ENCODE data around the gene LRCH1.

LRCH1 gene

DNA sequence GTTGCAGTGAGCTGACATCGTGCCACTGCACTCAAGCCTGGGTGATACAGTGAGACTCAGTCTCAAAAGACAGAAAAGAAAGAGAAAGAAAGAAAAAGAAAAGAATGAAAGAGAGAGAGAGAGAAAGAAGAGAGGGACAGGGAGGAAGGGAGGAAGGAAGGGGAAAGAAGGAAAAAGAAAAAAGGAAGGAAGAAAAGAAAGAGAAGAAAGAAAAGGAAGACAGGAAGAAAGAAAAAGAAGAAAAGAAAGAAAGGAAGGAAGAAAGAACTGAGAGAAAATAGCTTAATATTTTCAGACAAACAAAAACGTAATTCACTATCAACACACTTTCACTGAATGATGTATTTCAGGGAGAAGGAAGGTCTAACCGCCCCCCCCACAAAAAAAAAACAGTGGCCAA, 204.7 kb downstream of the LRCH1 start:
- DNase-seq (ENCODE audit: low read depth in 1 of 2, low spot score in 1 of 2): no peak
- Histone ChIP-seq H3K27me3 (ENCODE audit: insufficient read depth, poor library complexity, severe bottlenecking) (no peaks in the 10 kb centered on the region), H3K4me3 (replicated peaks; ENCODE audit: insufficient read depth, low read length) (no peak overlapping the region), H3K27ac (replicated peaks) (no peak overlapping the region)
- no peak for TF ChIP-seq SPI1 (IDR thresholded peaks at IDR 0.05; ENCODE audit: borderline replicate concordance, low read depth)
- TF ChIP-seq POLR2AphosphoS5 (IDR thresholded peaks at IDR 0.05; ENCODE audit: low read depth): no peak
- TF ChIP-seq, protein P1, sequence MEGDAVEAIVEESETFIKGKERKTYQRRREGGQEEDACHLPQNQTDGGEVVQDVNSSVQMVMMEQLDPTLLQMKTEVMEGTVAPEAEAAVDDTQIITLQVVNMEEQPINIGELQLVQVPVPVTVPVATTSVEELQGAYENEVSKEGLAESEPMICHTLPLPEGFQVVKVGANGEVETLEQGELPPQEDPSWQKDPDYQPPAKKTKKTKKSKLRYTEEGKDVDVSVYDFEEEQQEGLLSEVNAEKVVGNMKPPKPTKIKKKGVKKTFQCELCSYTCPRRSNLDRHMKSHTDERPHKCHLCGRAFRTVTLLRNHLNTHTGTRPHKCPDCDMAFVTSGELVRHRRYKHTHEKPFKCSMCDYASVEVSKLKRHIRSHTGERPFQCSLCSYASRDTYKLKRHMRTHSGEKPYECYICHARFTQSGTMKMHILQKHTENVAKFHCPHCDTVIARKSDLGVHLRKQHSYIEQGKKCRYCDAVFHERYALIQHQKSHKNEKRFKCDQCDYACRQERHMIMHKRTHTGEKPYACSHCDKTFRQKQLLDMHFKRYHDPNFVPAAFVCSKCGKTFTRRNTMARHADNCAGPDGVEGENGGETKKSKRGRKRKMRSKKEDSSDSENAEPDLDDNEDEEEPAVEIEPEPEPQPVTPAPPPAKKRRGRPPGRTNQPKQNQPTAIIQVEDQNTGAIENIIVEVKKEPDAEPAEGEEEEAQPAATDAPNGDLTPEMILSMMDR (IDR thresholded peaks at IDR 0.05; ENCODE audit: insufficient read depth, low read length): no peak
- no peak for TF ChIP-seq GABPA (IDR thresholded peaks at IDR 0.05; ENCODE audit: low read depth)
- TF ChIP-seq, protein P2, sequence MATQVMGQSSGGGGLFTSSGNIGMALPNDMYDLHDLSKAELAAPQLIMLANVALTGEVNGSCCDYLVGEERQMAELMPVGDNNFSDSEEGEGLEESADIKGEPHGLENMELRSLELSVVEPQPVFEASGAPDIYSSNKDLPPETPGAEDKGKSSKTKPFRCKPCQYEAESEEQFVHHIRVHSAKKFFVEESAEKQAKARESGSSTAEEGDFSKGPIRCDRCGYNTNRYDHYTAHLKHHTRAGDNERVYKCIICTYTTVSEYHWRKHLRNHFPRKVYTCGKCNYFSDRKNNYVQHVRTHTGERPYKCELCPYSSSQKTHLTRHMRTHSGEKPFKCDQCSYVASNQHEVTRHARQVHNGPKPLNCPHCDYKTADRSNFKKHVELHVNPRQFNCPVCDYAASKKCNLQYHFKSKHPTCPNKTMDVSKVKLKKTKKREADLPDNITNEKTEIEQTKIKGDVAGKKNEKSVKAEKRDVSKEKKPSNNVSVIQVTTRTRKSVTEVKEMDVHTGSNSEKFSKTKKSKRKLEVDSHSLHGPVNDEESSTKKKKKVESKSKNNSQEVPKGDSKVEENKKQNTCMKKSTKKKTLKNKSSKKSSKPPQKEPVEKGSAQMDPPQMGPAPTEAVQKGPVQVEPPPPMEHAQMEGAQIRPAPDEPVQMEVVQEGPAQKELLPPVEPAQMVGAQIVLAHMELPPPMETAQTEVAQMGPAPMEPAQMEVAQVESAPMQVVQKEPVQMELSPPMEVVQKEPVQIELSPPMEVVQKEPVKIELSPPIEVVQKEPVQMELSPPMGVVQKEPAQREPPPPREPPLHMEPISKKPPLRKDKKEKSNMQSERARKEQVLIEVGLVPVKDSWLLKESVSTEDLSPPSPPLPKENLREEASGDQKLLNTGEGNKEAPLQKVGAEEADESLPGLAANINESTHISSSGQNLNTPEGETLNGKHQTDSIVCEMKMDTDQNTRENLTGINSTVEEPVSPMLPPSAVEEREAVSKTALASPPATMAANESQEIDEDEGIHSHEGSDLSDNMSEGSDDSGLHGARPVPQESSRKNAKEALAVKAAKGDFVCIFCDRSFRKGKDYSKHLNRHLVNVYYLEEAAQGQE (IDR thresholded peaks at IDR 0.05; ENCODE audit: insufficient replicate concordance, low read depth): no peak

GRCh38 chr13:46759846-46760245, 206.9 kb downstream of the LRCH1 start:
- Histone ChIP-seq H3K27me3 (ENCODE audit: insufficient read depth, poor library complexity, severe bottlenecking) (no peaks in the 10 kb centered on the region), H3K27ac (replicated peaks) (peak overlapping the region; percentile 68), H3K4me3 (replicated peaks; ENCODE audit: insufficient read depth, low read length) (no peak overlapping the region)
- TF ChIP-seq GABPA (IDR thresholded peaks at IDR 0.05; ENCODE audit: low read depth): no peak
- TF ChIP-seq SPI1 (IDR thresholded peaks at IDR 0.05; ENCODE audit: borderline replicate concordance, low read depth): no peak; the same call in 1 of the 2 replicates
- TF ChIP-seq, protein P2 (IDR thresholded peaks at IDR 0.05; ENCODE audit: insufficient replicate concordance, low read depth): peak; percentile 35
- TF ChIP-seq POLR2AphosphoS5 (IDR thresholded peaks at IDR 0.05; ENCODE audit: low read depth): 0 out of 2 replicates have a peak, but pooled peaks have one; percentile 46
- TF ChIP-seq, protein P1 (IDR thresholded peaks at IDR 0.05; ENCODE audit: insufficient read depth, low read length): no peak
- peak; percentile 75 to 88 for DNase-seq (ENCODE audit: low read depth in 1 of 2, low spot score in 1 of 2)

GRCh38 chr13:46761174-46761573, 208.2 kb downstream of the LRCH1 start:
- DNase-seq (ENCODE audit: low read depth in 1 of 2, low spot score in 1 of 2): no peak
- TF ChIP-seq, protein P2 (IDR thresholded peaks at IDR 0.05; ENCODE audit: insufficient replicate concordance, low read depth): no peak
- TF ChIP-seq, protein P1 (IDR thresholded peaks at IDR 0.05; ENCODE audit: insufficient read depth, low read length): no peak
- TF ChIP-seq SPI1 (IDR thresholded peaks at IDR 0.05; ENCODE audit: borderline replicate concordance, low read depth) (no peak), GABPA (IDR thresholded peaks at IDR 0.05; ENCODE audit: low read depth) (no peak), POLR2AphosphoS5 (IDR thresholded peaks at IDR 0.05; ENCODE audit: low read depth) (no peak)
- H3K27me3 ChIP-seq (ENCODE audit: insufficient read depth, poor library complexity, severe bottlenecking): no peaks in the 10 kb centered on the region
- H3K27ac ChIP-seq (replicated peaks): no peak overlapping the region
- no peak overlapping the region for H3K4me3 ChIP-seq (replicated peaks; ENCODE audit: insufficient read depth, low read length)

All from HL-60 (cell line).